GM21737 (cell line): Measurements from ENCODE around the gene MYADML2.
A peak's percentile ranks its signal among the peaks of the same experiment; 100 is the strongest.
"Not testable (repeated sequence)": the region's sequence is repeated elsewhere in the genome, so short reads cannot be mapped to it uniquely, and the experiment has no call there.

Experiments used
- ATAC-seq: cut with Tn5 transposase; IDR thresholded peaks from one replicate; pipeline ENCODE4 v1.9.1; 2021; ENCODE audit warnings: mild to moderate bottlenecking, moderate library complexity; ENCODE audit not compliant: unreplicated experiment

MYADML2 gene

GRCh38 chr17:81959362-81960129, 12.5 kb upstream of the MYADML2 start:
- ATAC-seq, result peak; percentile 47

- no peak for ATAC-seq
Observed at GRCh38 chr17:81958633-81959342, 11.8 kb upstream of the MYADML2 start.

- no peak for ATAC-seq
Observed at GRCh38 chr17:81957691-81958432, 10.8 kb upstream of the MYADML2 start.

- ATAC-seq, result no peak
Observed at GRCh38 chr17:81956607-81957589, 9.9 kb upstream of the MYADML2 start.

GRCh38 chr17:81955756-81956544, 8.9 kb upstream of the MYADML2 start:
- ATAC-seq, result no peak

- no peak for ATAC-seq
Observed at GRCh38 chr17:81955058-81955681, 8.1 kb upstream of the MYADML2 start.

- no peak for ATAC-seq
Observed at GRCh38 chr17:81954131-81955057, 7.4 kb upstream of the MYADML2 start.

GRCh38 chr17:81953443-81953842, 6.4 kb upstream of the MYADML2 start:
- ATAC-seq, result not testable (repeated sequence)

GRCh38 chr17:81952792-81953228, 5.8 kb upstream of the MYADML2 start:
- no peak for ATAC-seq

GRCh38 chr17:81951785-81952684, 5.0 kb upstream of the MYADML2 start:
- ATAC-seq, result no peak

GRCh38 chr17:81950501-81950900, 3.5 kb upstream of the MYADML2 start:
- no peak for ATAC-seq

GRCh38 chr17:81948635-81949378, 1.8 kb upstream of the MYADML2 start:
- no peak for ATAC-seq

- ATAC-seq, result no peak
Observed at GRCh38 chr17:81944858-81945257, 2.2 kb downstream of the MYADML2 start.

- ATAC-seq, result no peak
Observed at GRCh38 chr17:81942167-81942553, 4.9 kb downstream of the MYADML2 start.

- no peak for ATAC-seq
Observed at GRCh38 chr17:81941484-81942166, 5.4 kb downstream of the MYADML2 start.
